ENCODE results near the gene PACRG.

The PACRG gene

DNA sequence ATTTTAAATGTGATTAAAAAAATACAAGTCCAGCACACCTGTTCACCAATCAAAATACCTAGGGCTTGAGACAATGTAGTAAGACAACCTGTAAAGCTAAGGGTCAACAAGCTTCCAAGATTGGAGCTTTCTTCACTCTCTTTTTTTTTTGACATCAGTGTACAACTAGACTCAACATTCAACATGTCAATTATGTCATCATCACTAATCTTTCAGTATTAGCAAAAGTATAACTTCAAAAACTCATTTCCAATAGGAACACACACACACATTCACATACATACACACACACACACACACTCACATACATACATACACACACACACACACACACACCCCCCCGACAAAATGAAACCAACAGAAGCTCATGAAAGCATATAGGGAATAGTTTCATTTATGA is 26.2 kb upstream of the PACRG start:
- Mint-ChIP-seq H3K27me3 (no peaks in the 10 kb centered on the region), H3K27ac (no peak overlapping the region), H3K9me3 (no peaks in the 10 kb centered on the region), H3K4me3 (no peak overlapping the region), H3K4me1 (peaks cover 6% of the 10 kb centered on the region)
- ATAC-seq (no peak), DNase-seq (no peak)

DNA sequence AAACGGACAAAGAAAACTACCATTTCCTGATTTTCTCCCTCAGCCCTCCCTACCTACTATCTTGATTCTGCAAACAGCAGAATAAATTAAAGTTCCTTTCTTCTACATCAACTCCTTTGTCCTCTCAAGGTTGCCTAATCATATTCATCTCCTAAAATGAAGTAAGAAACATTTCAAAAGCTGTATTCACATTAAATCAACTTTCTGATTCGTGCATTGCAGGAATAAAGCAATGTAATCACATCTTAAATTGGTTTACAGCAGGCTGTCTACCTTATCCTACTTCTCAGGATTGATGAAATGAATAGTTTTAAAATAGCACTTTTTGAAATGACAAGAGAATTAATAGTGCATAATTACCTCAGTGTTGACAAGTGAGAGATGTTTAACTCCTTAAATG is 25.3 kb upstream of the PACRG start:
- Mint-ChIP-seq H3K27me3 (no peaks in the 10 kb centered on the region), H3K4me3 (no peak overlapping the region), H3K4me1 (peaks cover 7% of the 10 kb centered on the region), H3K27ac (no peak overlapping the region), H3K9me3 (no peaks in the 10 kb centered on the region)
- no peak for DNase-seq
- no peak for ATAC-seq

DNA sequence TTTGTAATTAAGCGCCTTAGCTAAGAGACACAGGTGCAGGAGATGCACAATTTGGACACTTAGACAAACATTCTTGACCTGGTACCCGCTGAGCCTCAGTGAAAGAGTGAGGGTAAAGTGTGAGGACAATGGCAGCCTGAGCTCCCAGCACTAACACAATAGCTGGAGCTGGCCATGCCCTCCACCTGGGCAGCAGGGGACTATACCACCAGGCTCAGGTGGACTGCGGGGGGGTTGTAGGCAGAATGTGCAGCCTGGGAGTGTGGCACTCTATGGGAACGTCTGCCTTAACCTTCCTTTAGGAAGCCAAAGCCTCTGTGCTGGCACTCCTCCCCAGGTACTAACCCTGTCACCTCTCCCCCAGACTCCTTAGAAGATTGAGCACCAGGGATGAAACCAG is 23.8 kb upstream of the PACRG start:
- no peak overlapping the region for H3K4me3 Mint-ChIP-seq
- H3K4me1 Mint-ChIP-seq = peaks cover 7% of the 10 kb centered on the region
- DNase-seq = no peak
- H3K9me3 Mint-ChIP-seq = no peaks in the 10 kb centered on the region
- H3K27me3 Mint-ChIP-seq = no peaks in the 10 kb centered on the region
- H3K27ac Mint-ChIP-seq = no peak overlapping the region
- ATAC-seq = no peak

DNA sequence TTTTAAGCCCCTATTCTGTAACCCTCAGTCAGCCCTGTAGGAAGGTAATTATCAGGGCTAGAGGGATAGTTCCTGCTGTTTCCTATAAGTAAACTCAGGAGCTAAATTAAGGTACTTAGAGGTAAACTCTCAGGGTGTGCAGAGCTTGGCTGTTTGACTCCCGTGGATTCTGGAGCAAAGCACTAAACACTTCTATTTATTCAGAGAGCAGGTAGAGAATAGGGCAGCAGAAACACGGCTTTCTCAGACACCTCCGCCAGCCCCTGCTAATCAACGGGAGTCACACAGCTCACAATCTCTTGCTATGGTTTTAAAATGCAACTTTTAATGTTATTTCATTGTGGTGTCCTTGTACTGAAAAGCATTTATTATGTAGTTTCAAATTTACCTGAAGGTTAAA is 22.0 kb upstream of the PACRG start:
- Mint-ChIP-seq H3K27me3 (no peaks in the 10 kb centered on the region), H3K4me1 (peaks cover 7% of the 10 kb centered on the region), H3K27ac (no peak overlapping the region), H3K9me3 (no peaks in the 10 kb centered on the region), H3K4me3 (no peak overlapping the region)
- ATAC-seq = no peak
- no peak for DNase-seq

DNA sequence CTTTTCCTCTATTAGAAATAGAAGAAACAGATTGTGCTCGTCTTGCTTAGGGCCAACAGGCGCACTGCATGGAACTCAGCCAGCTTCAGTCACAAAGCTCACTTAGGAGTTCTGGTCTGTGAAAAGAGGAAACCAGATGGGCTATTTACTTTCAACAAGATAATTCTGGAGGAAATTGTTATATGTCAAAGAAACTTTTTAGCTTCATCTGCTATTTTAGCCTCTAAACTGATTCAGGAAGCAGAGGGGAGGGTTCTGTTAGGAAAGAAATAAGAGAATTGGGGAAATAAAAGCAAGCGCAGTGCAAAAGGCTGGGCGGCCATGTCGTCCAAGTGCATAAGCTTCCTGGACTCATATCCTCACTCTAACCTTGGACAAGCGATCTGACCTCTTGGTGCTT is 21.5 kb upstream of the PACRG start:
- Mint-ChIP-seq H3K27ac (no peak overlapping the region), H3K4me3 (no peak overlapping the region), H3K9me3 (no peaks in the 10 kb centered on the region), H3K27me3 (no peaks in the 10 kb centered on the region), H3K4me1 (peaks cover 7% of the 10 kb centered on the region)
- DNase-seq (no peak), ATAC-seq (no peak)

DNA sequence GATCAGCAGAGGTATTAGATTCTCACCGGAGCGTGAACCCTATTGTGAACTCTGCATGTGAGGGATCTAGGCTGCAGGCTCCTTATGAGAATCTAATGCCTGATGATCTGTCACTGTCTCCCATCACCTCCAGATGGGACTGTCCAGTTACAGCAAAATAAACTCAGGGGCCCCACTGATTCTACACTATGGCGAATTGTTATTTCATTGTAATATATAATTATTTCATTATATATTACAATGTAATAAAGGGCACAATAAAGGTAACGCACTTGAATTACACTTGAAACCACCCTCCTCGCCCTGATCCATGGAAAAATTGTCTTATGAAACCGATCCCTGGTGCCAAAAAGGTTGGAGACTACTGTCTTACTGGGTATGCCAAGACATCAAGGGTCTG is 18.8 kb upstream of the PACRG start:
- no peaks in the 10 kb centered on the region for H3K9me3 Mint-ChIP-seq
- H3K27me3 Mint-ChIP-seq = no peaks in the 10 kb centered on the region
- no peak overlapping the region for H3K27ac Mint-ChIP-seq
- DNase-seq (no peak), ATAC-seq (no peak)
- no peak overlapping the region for H3K4me3 Mint-ChIP-seq
- H3K4me1 Mint-ChIP-seq = peaks cover 7% of the 10 kb centered on the region

- ATAC-seq (no peak), DNase-seq (no peak)
- no peaks in the 10 kb centered on the region for H3K9me3 Mint-ChIP-seq
- H3K27me3 Mint-ChIP-seq = no peaks in the 10 kb centered on the region
- H3K4me1 Mint-ChIP-seq = peaks cover 7% of the 10 kb centered on the region
- H3K4me3 Mint-ChIP-seq = no peak overlapping the region
- no peak overlapping the region for H3K27ac Mint-ChIP-seq
These were observed 18.3 kb upstream of the PACRG start for GRCh38 chr6:162709431-162709830.

GRCh38 chr6:162710419-162710818 is 17.4 kb upstream of the PACRG start:
- Mint-ChIP-seq H3K4me1 (peaks cover 7% of the 10 kb centered on the region), H3K27ac (peak overlapping the region in 1 of 2 donors; percentile 27), H3K9me3 (no peaks in the 10 kb centered on the region), H3K27me3 (no peaks in the 10 kb centered on the region), H3K4me3 (no peak overlapping the region)
- DNase-seq (no peak), ATAC-seq (no peak)

DNA sequence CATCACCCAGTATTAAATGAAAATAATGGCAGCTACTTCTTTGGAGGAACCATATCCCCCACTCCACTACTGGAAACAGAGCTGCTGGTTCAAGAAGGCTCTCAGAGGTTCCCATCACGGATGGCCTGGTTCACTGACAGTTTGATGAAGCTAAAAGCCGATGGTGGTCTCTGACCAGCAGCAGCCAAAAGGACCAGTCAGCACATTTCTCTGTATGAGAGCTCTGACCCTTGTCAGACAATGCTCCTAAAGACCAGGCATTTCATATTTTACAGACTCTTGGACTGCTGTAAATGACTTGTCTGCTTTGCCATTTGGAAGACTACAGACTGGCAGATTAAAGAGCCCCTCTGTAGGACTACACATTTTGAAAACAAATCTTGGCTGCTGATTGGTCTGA is 16.8 kb upstream of the PACRG start:
- Mint-ChIP-seq H3K4me3 (no peak overlapping the region), H3K27ac (no peak overlapping the region), H3K27me3 (no peaks in the 10 kb centered on the region), H3K4me1 (peaks cover 6% of the 10 kb centered on the region), H3K9me3 (peaks cover 0 to 4% of the 10 kb centered on the region in 2 donors)
- ATAC-seq = no peak
- no peak for DNase-seq

GRCh38 chr6:162711376-162711775 is 16.4 kb upstream of the PACRG start:
- DNase-seq (no peak), ATAC-seq (no peak)
- H3K27ac Mint-ChIP-seq = no peak overlapping the region
- H3K27me3 Mint-ChIP-seq = no peaks in the 10 kb centered on the region
- peaks cover 2% of the 10 kb centered on the region for H3K4me1 Mint-ChIP-seq
- no peak overlapping the region for H3K4me3 Mint-ChIP-seq
- H3K9me3 Mint-ChIP-seq = peaks cover under 1 to 4% of the 10 kb centered on the region in 2 donors

- Mint-ChIP-seq H3K27me3 (no peaks in the 10 kb centered on the region), H3K27ac (no peak overlapping the region), H3K4me3 (no peak overlapping the region), H3K4me1 (no peaks in the 10 kb centered on the region), H3K9me3 (peaks cover 4 to 9% of the 10 kb centered on the region in 2 donors)
- ATAC-seq (no peak), DNase-seq (no peak)
These were observed 15.1 kb upstream of the PACRG start for GRCh38 chr6:162712694-162713093.

DNA sequence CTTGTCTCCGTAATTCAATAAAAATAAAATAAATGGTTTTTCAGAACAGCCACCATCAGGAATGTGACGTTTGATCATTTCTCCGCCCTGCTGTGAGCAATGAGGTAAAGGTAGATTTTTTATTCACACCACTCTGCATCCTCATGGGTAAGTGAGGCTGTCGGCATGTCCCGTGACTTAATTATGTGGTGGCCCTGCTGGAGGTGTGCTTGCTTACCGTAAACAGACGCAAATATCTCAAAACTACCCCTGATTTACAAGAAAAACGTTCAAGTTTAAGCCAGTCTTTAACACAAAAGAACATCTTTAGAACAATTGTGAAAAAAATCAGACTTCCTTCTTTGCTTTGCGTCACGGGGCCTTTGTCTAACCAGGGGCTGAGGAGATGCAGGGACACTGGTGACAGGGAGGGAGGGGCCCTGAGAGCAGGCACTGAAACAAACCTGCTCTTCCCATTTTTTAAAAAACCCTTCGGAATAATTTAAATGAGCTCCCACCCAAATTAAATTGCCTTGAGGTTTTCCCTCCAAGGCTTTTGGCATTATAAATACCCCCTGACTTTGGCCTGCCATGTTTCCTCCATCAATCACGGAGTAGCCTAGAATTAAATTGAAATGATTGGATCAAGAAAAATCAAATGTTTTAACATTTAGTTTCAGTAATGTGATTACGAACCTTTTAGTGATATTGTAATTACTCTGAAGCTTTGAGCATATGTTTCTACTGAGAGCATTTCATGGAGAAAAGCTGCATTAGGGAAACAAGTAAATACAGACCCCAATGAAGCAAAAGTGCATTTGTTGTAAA is 13.6 kb upstream of the PACRG start:
- Mint-ChIP-seq H3K9me3 (peaks cover 4 to 21% of the 10 kb centered on the region in 2 donors), H3K27ac (no peak overlapping the region), H3K4me3 (no peak overlapping the region), H3K4me1 (no peaks in the 10 kb centered on the region), H3K27me3 (no peaks in the 10 kb centered on the region)
- ATAC-seq (no peak), DNase-seq (no peak)

DNA sequence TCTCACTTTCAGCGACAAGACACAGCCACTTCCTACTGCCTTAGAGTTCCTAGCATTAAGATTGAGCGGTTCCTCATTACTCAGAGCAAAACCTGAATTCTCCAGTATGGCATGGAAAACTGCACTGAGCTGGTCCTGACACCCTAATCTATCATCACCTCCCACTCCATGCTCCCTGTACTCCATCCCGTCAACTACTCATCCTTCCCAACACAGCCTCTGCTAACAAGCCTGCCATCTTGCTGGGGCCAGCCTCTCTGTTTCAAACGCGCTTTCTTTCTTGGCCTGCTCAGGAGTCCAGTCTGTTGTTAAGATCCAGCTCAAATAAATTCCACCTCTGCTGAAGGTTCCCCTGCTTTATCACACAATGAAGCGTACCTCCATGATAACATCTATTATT is 12.2 kb upstream of the PACRG start:
- H3K4me3 Mint-ChIP-seq = no peak overlapping the region
- H3K4me1 Mint-ChIP-seq = no peaks in the 10 kb centered on the region
- ATAC-seq (no peak), DNase-seq (no peak)
- H3K9me3 Mint-ChIP-seq = peaks cover 4 to 21% of the 10 kb centered on the region in 2 donors
- H3K27me3 Mint-ChIP-seq = no peaks in the 10 kb centered on the region
- H3K27ac Mint-ChIP-seq = peak overlapping the region in 1 of 2 donors; percentile 49

GRCh38 chr6:162719528-162719927 is 8.2 kb upstream of the PACRG start:
- DNase-seq (no peak), ATAC-seq (no peak)
- Mint-ChIP-seq H3K27me3 (no peaks in the 10 kb centered on the region), H3K9me3 (peaks cover 4 to 21% of the 10 kb centered on the region in 2 donors), H3K27ac (no peak overlapping the region), H3K4me3 (no peak overlapping the region), H3K4me1 (no peaks in the 10 kb centered on the region)

GRCh38 chr6:162721404-162721687 is 6.4 kb upstream of the PACRG start:
- Mint-ChIP-seq H3K9me3 (peaks cover 0 to 20% of the 10 kb centered on the region in 2 donors), H3K27ac (no peak overlapping the region), H3K4me1 (peaks cover 2% of the 10 kb centered on the region), H3K27me3 (no peaks in the 10 kb centered on the region), H3K4me3 (no peak overlapping the region)
- ATAC-seq (no peak), DNase-seq (no peak)

DNA sequence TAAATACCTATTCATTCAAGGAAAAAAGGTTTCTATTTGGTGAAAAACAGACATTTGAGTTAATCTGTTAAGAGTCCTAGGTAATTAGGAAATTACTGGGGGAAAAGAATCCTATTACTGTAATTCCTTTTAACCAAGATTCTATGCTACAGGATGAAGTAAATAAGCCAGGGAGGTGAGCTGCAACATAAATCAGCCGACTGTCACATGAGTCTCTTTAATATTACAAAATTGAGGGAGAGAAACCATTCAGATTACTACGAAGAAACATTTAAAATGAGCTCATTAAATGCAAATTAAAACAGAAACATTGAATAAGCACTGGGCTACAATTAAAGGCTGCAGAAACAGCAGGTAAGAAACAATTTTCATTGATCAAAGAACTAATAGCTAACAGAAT is 5.5 kb upstream of the PACRG start:
- DNase-seq (no peak), ATAC-seq (no peak)
- no peak overlapping the region for H3K27ac Mint-ChIP-seq
- no peak overlapping the region for H3K4me3 Mint-ChIP-seq
- H3K27me3 Mint-ChIP-seq = no peaks in the 10 kb centered on the region
- peaks cover 0 to 12% of the 10 kb centered on the region in 2 donors for H3K9me3 Mint-ChIP-seq
- peaks cover 9% of the 10 kb centered on the region for H3K4me1 Mint-ChIP-seq

DNA sequence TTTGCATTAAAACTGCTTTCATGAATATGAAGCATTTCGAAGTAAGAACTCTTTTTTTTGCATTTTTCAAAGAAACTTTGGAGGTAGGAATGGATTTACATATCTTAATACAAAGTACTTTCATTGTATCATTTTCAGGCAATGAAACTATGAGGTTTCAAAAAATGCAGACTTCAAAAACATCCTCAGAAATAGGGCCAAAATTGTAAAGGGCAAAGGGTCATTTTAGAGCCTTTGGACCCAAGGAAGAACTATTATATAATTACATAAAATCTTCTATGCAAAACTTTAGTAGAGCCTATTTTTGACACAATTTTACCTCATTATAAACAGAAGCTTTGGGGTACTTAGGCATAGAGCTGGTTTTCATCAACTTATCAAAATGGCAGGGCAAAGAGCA is 5.1 kb upstream of the PACRG start:
- Mint-ChIP-seq H3K27me3 (no peaks in the 10 kb centered on the region), H3K9me3 (peaks cover 0 to 12% of the 10 kb centered on the region in 2 donors), H3K4me1 (peaks cover 9% of the 10 kb centered on the region), H3K4me3 (no peak overlapping the region), H3K27ac (no peak overlapping the region)
- DNase-seq = no peak
- no peak for ATAC-seq

Measured in stimulated activated naive CD8-positive, alpha-beta T cell treated with anti-CD3 and anti-CD28 coated beads, Interleukin-15, amount 100 ng/mL, for 72 hours (primary cell).